K562 (cell line): ENCODE data around the gene USP32. TPM values are rescaled to one million over a fixed set of nuclear protein-coding genes. Genes with fewer than 3 reads are reported as not detected.

ENCODE experiments used
- FUS ChIP-seq: fragments of 200-400 bp; formaldehyde crosslinking; optimal IDR thresholded peaks from 2 replicates; pipeline ENCODE3; 2017; ENCODE audit warnings: low read depth, low read length
- HMGN3 ChIP-seq: IDR thresholded peaks from 2 replicates; pipeline ENCODE4 v1.6.1; 2011; ENCODE audit warnings: borderline replicate concordance, low read depth, mild to moderate bottlenecking, mixed read lengths, low read length; ENCODE audit not compliant: insufficient read length; ENCODE audit errors: extremely low read depth
- MAFK ChIP-seq: IDR thresholded peaks from 2 replicates; pipeline ENCODE4 v1.6.1; 2011; ENCODE audit warnings: low read length, improper control_type of control experiment
- NCOA4 ChIP-seq: fragments of 450-650 bp; IDR thresholded peaks from 2 replicates; pipeline ENCODE4 v1.6.1; 2018; ENCODE audit warnings: mild to moderate bottlenecking; ENCODE audit not compliant: partially characterized antibody
- NR1H2 ChIP-seq: sonication (generic); formaldehyde crosslinking; IDR thresholded peaks from 2 replicates; pipeline ENCODE4 v1.4.0; 2020; ENCODE audit warnings: mild to moderate bottlenecking, missing genetic modification reagents
- RAD21 ChIP-seq, 2 experiments: fragments of 250-450 bp in 1 of 2; fragments of 450-650 bp in 1 of 2; sonication (Bioruptor Pico) in 1 of 2; formaldehyde crosslinking in 1 of 2; IDR thresholded peaks in 1 of 2; conservative IDR thresholded peaks in 1 of 2; 2 replicates each; pipeline versions ENCODE4 v1.4.0 to v1.8.0; 2020 to 2022; ENCODE audit warnings: mild to moderate bottlenecking in 2 of 2, moderate library complexity in 1 of 2
- ZFP36 ChIP-seq: fragments of 150-350 bp; IDR thresholded peaks from 2 replicates; pipeline ENCODE4 v1.6.1; 2018; ENCODE audit warnings: low read length, low read depth; ENCODE audit not compliant: partially characterized antibody
- polyA plus RNA-seq, 8 experiments: library from polyadenylated mRNA; depleted of rRNA in 4 of 8; stranded (reverse) in 5 of 8; unstranded in 3 of 8; fragments of >200 nt; fragmentation: Nextera tagmentation in 2 of 8; fragmentation: Illumina TruSeq in 1 of 8; extraction: Ambion mirVana in 2 of 8; extraction: Trizol in 1 of 8; gene quantifications; 2 replicates each; pipeline versions ENCODE4 v1.2.1 to v1.2.3, GENCODE V29; 2011 to 2014; ENCODE audit warnings: inconsistent platforms in 1 of 8, missing spikeins in 1 of 8
- total RNA-seq, 7 experiments: library from RNA; depleted of rRNA in 6 of 7; stranded (reverse); fragments of >200 nt in 6 of 7; fragmentation: Illumina TruSeq in 2 of 7; extraction: Trizol in 2 of 7; gene quantifications; 2 replicates each; pipeline versions ENCODE4 v1.2.1 to v1.2.3, GENCODE V29; 2011 to 2021; ENCODE audit warnings: low replicate concordance in 1 of 7
- TF ChIP-seq, protein P1 (sequence below): fragments of 450-650 bp; IDR thresholded peaks from 2 replicates; pipeline ENCODE4 v1.6.1; 2014; ENCODE audit warnings: low read depth, mild to moderate bottlenecking, moderate library complexity, borderline replicate concordance
- TF ChIP-seq, protein P2 (sequence below), 2 experiments: IDR thresholded peaks; 2 replicates each; pipeline ENCODE4 v1.6.1; 2011; ENCODE audit warnings: borderline replicate concordance in 1 of 2, control low read depth in 1 of 2, low read depth in 1 of 2, low read length in 1 of 2, mild to moderate bottlenecking in 1 of 2, mixed read lengths in 1 of 2, moderate library complexity in 1 of 2; ENCODE audit not compliant: insufficient read depth in 1 of 2, insufficient read length in 1 of 2, poor library complexity in 1 of 2, severe bottlenecking in 1 of 2; ENCODE audit errors: extremely low read depth in 1 of 2
- TF ChIP-seq, protein P3 (sequence below): sonication (generic); formaldehyde crosslinking; IDR thresholded peaks from 2 replicates; pipeline ENCODE4 v1.8.0; 2023; ENCODE audit warnings: missing genetic modification reagents, mild to moderate bottlenecking, borderline replicate concordance
- TF ChIP-seq, protein P4 (sequence below): sonication (generic); formaldehyde crosslinking; IDR thresholded peaks from 2 replicates; pipeline ENCODE4 v1.8.0; 2022; ENCODE audit warnings: mild to moderate bottlenecking, missing genetic modification reagents

The USP32 gene
- total and polyA plus RNA-seq, 9 of the 15 experiments (the other 6 are each of a cell fraction or from before 2014, with no cell fraction given) = 18.0 to 69.3 (median 47.1) TPM

DNA sequence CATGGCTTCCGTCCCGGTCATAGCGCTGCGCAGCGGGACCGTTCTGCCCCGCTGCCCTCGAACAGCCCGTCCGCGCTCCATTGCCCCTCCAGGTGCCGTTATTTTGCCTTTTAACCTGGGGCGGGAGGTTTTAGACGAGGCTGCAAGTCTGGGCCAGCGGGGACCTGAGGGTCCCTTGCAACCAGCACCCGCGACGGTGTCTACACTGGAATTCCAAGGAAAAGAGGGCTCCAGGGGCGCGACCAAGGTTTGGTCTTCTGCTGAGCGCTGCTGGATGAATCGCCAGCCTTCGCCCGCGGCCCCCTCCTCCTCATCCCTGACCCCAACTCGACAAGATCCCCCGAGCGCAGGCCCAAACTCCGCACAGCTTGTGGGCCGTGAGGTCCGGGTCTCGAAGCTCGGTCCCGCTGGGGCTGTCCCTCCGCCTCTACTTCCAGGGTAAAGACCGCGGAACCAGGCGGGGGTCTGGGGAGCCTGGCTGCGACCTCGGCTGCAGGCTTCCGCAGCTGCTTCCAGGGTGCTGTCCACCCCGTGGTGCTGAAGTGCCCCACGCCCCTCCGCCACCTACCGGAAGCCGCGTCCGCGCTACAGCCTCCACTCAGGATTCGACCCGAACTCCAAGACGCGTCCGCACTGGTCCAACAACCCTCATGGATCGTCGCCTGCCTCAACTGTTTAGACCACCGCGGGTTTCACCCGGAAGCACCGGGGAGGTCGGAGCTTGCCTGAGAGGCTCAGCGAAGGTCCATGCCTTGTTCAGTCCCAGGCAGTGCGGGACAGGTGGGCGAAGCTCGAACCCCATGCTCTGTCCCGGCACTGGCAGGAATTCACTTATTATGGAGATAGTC is 252.3 kb downstream of the USP32 start (continued):
- TF ChIP-seq, protein P1, sequence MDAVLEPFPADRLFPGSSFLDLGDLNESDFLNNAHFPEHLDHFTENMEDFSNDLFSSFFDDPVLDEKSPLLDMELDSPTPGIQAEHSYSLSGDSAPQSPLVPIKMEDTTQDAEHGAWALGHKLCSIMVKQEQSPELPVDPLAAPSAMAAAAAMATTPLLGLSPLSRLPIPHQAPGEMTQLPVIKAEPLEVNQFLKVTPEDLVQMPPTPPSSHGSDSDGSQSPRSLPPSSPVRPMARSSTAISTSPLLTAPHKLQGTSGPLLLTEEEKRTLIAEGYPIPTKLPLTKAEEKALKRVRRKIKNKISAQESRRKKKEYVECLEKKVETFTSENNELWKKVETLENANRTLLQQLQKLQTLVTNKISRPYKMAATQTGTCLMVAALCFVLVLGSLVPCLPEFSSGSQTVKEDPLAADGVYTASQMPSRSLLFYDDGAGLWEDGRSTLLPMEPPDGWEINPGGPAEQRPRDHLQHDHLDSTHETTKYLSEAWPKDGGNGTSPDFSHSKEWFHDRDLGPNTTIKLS = no peak
- TF ChIP-seq MAFK = no peak
- no peak for TF ChIP-seq NCOA4
- no peak for TF ChIP-seq FUS
- peak; percentile 21 to 45; a peak in 3 of 4 replicates for TF ChIP-seq RAD21 (CRISPR knock-in tag; conservative IDR thresholded peaks at IDR 0.05 in 1 of 2, IDR thresholded peaks at IDR 0.05 in 1 of 2)
- TF ChIP-seq, protein P2, sequence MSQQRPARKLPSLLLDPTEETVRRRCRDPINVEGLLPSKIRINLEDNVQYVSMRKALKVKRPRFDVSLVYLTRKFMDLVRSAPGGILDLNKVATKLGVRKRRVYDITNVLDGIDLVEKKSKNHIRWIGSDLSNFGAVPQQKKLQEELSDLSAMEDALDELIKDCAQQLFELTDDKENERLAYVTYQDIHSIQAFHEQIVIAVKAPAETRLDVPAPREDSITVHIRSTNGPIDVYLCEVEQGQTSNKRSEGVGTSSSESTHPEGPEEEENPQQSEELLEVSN (IDR thresholded peaks at IDR 0.05; ENCODE audit: borderline replicate concordance in 1 of 2, extremely low read depth in 1 of 2, insufficient read depth in 1 of 2, insufficient read length in 1 of 2, low read depth in 1 of 2, low read length in 1 of 2, poor library complexity in 1 of 2, severe bottlenecking in 1 of 2) = peak in 1 of 2 experiments; percentile 40
- peak; percentile 55 for TF ChIP-seq HMGN3
- TF ChIP-seq, protein P3, sequence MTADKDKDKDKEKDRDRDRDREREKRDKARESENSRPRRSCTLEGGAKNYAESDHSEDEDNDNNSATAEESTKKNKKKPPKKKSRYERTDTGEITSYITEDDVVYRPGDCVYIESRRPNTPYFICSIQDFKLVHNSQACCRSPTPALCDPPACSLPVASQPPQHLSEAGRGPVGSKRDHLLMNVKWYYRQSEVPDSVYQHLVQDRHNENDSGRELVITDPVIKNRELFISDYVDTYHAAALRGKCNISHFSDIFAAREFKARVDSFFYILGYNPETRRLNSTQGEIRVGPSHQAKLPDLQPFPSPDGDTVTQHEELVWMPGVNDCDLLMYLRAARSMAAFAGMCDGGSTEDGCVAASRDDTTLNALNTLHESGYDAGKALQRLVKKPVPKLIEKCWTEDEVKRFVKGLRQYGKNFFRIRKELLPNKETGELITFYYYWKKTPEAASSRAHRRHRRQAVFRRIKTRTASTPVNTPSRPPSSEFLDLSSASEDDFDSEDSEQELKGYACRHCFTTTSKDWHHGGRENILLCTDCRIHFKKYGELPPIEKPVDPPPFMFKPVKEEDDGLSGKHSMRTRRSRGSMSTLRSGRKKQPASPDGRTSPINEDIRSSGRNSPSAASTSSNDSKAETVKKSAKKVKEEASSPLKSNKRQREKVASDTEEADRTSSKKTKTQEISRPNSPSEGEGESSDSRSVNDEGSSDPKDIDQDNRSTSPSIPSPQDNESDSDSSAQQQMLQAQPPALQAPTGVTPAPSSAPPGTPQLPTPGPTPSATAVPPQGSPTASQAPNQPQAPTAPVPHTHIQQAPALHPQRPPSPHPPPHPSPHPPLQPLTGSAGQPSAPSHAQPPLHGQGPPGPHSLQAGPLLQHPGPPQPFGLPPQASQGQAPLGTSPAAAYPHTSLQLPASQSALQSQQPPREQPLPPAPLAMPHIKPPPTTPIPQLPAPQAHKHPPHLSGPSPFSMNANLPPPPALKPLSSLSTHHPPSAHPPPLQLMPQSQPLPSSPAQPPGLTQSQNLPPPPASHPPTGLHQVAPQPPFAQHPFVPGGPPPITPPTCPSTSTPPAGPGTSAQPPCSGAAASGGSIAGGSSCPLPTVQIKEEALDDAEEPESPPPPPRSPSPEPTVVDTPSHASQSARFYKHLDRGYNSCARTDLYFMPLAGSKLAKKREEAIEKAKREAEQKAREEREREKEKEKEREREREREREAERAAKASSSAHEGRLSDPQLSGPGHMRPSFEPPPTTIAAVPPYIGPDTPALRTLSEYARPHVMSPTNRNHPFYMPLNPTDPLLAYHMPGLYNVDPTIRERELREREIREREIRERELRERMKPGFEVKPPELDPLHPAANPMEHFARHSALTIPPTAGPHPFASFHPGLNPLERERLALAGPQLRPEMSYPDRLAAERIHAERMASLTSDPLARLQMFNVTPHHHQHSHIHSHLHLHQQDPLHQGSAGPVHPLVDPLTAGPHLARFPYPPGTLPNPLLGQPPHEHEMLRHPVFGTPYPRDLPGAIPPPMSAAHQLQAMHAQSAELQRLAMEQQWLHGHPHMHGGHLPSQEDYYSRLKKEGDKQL (CRISPR knock-in tag) = 0 out of 2 replicates have a peak, but pooled peaks have one; percentile 67
- TF ChIP-seq, protein P4, sequence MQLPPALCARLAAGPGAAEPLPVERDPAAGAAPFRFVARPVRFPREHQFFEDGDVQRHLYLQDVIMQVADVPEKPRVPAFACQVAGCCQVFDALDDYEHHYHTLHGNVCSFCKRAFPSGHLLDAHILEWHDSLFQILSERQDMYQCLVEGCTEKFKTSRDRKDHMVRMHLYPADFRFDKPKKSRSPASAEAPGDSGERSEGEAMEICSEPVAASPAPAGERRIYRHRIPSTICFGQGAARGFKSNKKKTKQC (CRISPR knock-in tag) = peak; percentile 98
- TF ChIP-seq NR1H2 = peak; percentile 86; the same call in 1 of the 2 replicates
- TF ChIP-seq ZFP36 = peak; percentile 28
